ENCODE results near the gene ENO1.
A peak's percentile ranks its signal among the peaks of the same experiment; 100 is the strongest.

ENO1 gene

DNA sequence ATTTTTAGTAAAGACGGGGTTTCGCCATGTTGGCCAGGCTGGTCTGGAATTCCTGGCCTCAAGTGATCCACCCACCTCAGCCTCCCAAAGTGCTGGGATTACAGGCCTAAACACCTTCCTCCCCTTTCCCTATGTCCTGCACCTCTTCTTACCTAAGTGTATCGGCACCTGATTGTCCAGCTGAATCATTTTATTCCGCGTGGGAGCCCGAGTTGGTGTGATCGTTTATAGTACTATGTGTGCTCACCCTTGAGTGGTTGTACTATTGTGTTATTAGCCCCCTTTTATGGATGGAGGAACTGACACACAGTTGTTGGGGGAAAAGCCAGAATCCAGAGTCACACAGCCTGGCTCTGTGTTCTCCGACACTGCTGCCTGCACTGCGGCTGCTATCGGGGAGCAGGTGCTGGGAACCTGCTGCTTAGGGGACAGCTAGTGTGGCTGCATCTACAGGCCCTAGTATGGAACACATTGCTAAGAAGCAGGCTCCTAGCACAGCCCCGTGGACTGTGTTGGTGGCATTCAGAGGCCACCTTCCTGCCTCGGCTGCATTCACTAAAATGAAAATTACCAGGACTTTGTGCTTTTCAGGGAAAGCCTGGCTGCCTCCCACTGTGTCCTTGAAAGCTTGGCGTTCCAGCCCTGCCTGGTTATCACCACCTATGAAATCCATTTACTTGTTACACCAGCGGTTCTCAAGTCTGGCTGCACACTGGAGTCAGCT is 21.6 kb downstream of the ENO1 start:
- Histone ChIP-seq H3K27me3 (replicated peaks; ENCODE audit: control insufficient read depth, insufficient read depth, low read length) (no peaks in the 10 kb centered on the region), H3K36me3 (ENCODE audit: control insufficient read depth, insufficient read depth, low read length, severe bottlenecking) (peaks cover 43% of the 10 kb centered on the region), H3K4me3 (ENCODE audit: low read length) (no peak overlapping the region), H3K9ac (ENCODE audit: low read length) (no peak overlapping the region), H3K9me3 (ENCODE audit: control insufficient read depth, low read length) (no peaks in the 10 kb centered on the region), H3K4me1 (ENCODE audit: control insufficient read depth, insufficient read depth, low read length) (peaks cover 41% of the 10 kb centered on the region)
- DNase-seq (ENCODE audit: low read depth) = no peak

DNA sequence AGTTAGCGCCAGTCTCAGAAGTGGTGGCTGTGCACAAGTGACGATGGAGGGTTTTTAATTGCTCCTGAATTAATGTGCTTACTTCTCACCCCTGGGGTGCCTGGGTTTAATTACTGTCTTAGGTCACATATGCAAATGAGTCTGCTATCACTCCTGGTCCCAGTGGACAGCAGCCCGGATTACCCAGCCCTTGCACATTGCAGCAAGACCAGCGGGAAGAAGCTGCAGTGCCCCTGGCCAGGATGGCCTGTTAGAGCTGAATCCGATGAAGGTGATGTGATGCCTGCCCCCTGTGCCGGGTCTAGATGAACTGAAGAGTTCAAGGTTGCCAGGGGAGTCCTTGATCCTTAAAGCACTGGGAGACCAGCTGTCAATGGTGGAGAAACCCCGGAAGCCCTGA is 24.2 kb downstream of the ENO1 start:
- H3K36me3 ChIP-seq (ENCODE audit: control insufficient read depth, insufficient read depth, low read length, severe bottlenecking) = peaks cover 19% of the 10 kb centered on the region
- no peaks in the 10 kb centered on the region for H3K27me3 ChIP-seq (replicated peaks; ENCODE audit: control insufficient read depth, insufficient read depth, low read length)
- no peaks in the 10 kb centered on the region for H3K9me3 ChIP-seq (ENCODE audit: control insufficient read depth, low read length)
- H3K9ac ChIP-seq (ENCODE audit: low read length) = no peak overlapping the region
- DNase-seq (ENCODE audit: low read depth) = no peak
- H3K4me3 ChIP-seq (ENCODE audit: low read length) = no peak overlapping the region
- peaks cover 23% of the 10 kb centered on the region for H3K4me1 ChIP-seq (ENCODE audit: control insufficient read depth, insufficient read depth, low read length)

DNA sequence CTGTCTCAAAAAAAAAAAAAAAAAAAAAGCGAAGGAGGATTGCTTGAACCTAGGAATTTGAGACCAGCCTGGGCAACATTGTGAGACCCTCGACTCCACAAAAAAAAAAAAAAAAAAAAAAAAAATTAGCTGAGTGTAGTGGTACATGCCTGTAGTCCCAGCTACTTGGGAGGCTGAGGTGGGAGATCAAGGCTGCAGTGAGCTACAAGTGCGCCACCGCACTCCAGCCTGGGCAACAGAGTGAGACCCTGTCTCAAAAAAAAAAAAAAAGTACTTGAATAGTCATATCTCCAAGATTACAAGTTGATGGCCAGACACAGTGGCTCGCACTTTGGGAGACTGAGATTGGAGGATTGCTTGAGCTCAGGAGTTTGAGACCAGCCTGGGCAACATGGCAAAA is 27.4 kb downstream of the ENO1 start:
- no peak overlapping the region for H3K9ac ChIP-seq (ENCODE audit: low read length)
- no peaks in the 10 kb centered on the region for H3K9me3 ChIP-seq (ENCODE audit: control insufficient read depth, low read length)
- DNase-seq (ENCODE audit: low read depth) = no peak
- H3K27me3 ChIP-seq (replicated peaks; ENCODE audit: control insufficient read depth, insufficient read depth, low read length) = peaks cover 3% of the 10 kb centered on the region
- H3K4me3 ChIP-seq (ENCODE audit: low read length) = no peak overlapping the region
- peaks cover 13% of the 10 kb centered on the region for H3K4me1 ChIP-seq (ENCODE audit: control insufficient read depth, insufficient read depth, low read length)
- H3K36me3 ChIP-seq (ENCODE audit: control insufficient read depth, insufficient read depth, low read length, severe bottlenecking) = no peaks in the 10 kb centered on the region

DNA sequence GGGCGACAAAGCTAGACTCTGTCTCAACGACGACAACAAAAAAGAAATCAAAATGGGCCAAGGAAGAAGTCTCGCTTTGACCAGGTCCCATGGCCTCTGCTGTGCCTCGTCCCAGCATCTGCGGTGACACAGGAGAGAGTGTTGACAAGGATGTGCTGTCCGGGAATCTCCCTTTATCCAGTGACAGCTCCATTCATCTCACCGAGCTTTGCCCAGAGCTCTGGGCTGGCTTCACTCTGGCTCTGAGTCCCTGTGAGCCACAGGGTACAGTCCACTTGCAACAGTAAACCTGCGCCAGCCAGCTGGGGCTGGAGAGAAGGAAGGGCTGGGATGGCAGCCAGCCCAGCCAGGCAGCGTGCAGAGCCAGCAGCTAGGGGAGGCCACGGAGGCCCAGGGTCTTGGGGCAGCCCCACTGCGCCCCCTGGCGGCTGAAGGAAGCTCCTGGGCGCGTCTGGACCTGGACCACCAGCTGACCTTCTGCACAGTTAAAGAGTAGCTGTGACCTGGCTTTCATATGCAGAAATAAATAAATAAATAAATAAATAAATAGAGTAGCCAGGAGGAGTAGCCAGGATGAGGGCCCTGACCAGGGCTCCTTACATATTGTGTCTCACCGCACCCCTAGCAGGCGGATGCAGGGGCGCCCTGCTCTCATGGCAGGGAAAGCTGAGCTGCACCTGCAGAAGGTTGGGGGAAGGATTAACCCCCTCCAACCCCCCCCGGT is 29.7 kb downstream of the ENO1 start:
- H3K9ac ChIP-seq (ENCODE audit: low read length) = peak overlapping the region; percentile 17
- peaks cover 4% of the 10 kb centered on the region for H3K9me3 ChIP-seq (ENCODE audit: control insufficient read depth, low read length)
- H3K27me3 ChIP-seq (replicated peaks; ENCODE audit: control insufficient read depth, insufficient read depth, low read length) = peaks cover 17% of the 10 kb centered on the region
- peak; percentile 96 for DNase-seq (ENCODE audit: low read depth)
- H3K36me3 ChIP-seq (ENCODE audit: control insufficient read depth, insufficient read depth, low read length, severe bottlenecking) = no peaks in the 10 kb centered on the region
- H3K4me3 ChIP-seq (ENCODE audit: low read length) = no peak overlapping the region
- peaks cover 7% of the 10 kb centered on the region for H3K4me1 ChIP-seq (ENCODE audit: control insufficient read depth, insufficient read depth, low read length)

DNA sequence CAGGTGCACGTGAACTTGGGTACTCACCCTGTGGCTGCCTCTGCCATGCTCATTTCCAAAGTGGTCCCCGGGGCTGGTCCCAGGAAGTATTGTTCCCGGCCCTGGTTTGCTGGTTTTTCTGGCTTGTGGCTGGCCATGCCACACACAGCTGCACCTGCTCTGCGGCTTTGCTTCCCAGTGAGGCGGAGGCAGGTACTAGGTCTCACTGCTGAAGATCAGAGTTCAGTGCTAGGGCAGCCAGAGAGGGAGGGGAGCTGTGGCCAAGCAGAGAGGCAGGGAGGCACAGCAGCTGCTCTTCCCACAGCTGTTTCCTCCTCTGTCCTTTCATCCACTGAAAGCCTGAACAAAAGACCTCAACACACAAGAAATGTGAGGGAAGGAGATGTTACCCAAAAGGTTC is 30.5 kb downstream of the ENO1 start:
- Histone ChIP-seq H3K4me1 (ENCODE audit: control insufficient read depth, insufficient read depth, low read length) (peaks cover 7% of the 10 kb centered on the region), H3K36me3 (ENCODE audit: control insufficient read depth, insufficient read depth, low read length, severe bottlenecking) (no peaks in the 10 kb centered on the region), H3K4me3 (ENCODE audit: low read length) (no peak overlapping the region), H3K9me3 (ENCODE audit: control insufficient read depth, low read length) (peaks cover 11% of the 10 kb centered on the region), H3K9ac (ENCODE audit: low read length) (no peak overlapping the region), H3K27me3 (replicated peaks; ENCODE audit: control insufficient read depth, insufficient read depth, low read length) (peaks cover 20% of the 10 kb centered on the region)
- no peak for DNase-seq (ENCODE audit: low read depth)

DNA sequence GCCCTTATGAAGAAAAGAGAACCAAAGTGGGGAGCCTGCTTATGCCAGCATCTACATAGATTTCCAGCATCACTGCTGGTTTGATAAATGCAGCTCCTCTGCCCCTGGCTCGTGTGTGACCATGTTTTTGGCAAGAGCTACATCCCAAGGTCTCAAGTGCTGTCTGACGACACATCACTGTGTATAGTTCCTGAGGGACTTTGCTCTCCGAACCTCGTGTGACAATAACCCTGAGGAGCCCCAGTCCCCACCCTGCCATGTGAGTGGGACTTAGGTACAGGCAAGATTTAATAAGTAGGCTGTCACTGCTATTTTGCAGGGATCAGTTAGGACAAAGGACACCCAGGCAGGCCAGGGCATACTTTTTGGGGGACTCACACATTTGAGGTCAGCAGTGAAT is 32.2 kb downstream of the ENO1 start:
- peaks cover 18% of the 10 kb centered on the region for H3K9me3 ChIP-seq (ENCODE audit: control insufficient read depth, low read length)
- no peak overlapping the region for H3K4me3 ChIP-seq (ENCODE audit: low read length)
- no peak for DNase-seq (ENCODE audit: low read depth)
- no peak overlapping the region for H3K9ac ChIP-seq (ENCODE audit: low read length)
- peaks cover 7% of the 10 kb centered on the region for H3K4me1 ChIP-seq (ENCODE audit: control insufficient read depth, insufficient read depth, low read length)
- peaks cover 20% of the 10 kb centered on the region for H3K27me3 ChIP-seq (replicated peaks; ENCODE audit: control insufficient read depth, insufficient read depth, low read length)
- H3K36me3 ChIP-seq (ENCODE audit: control insufficient read depth, insufficient read depth, low read length, severe bottlenecking) = no peaks in the 10 kb centered on the region

DNA sequence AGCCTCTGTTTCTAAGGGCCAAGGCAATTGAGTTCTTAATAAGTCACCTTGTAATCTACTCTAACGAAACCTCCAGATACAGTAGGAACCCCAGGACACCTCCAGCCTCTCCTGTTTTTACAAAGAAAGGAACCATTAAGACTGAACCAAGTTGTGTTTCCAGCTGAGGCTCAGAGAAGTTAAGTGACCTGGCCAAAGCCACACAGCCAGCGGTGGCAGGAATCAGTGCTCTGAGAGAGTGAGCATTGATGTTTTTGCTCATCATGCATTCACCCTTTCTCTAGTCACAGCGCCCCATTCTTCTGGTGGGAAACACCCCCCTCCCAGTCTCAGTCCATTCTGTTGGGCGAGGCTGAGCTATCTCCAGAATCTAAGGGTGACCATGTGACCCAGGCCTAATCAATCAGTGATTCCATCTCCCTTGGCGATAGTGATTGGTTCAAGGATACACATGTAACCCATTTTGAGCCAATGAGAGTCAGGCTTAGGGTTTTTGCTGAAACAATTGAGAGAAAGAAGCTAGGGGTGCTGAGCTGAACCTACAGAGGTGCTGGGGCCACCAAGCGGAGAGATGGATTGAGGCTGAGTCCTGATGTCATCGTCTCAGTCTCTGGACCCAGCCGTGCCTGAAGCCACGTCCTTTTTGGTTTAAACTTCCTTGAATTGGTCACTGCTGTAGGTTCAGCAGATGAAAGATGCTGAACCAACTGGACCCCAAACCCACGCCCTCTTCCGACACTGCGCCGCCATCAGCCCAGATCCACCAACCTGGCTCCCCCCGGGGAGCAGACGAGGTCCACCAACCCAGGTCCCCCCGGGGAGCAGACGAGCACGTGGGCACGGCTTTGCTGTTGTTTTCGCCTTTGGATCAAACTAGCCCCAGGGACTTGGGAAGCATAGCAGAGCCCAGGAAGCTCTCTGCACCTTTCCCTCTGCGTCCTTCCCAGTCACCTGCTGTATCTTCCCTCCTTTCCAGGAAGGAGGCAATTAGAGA is 33.1 kb downstream of the ENO1 start:
- H3K27me3 ChIP-seq (replicated peaks; ENCODE audit: control insufficient read depth, insufficient read depth, low read length) = peaks cover 20% of the 10 kb centered on the region
- H3K36me3 ChIP-seq (ENCODE audit: control insufficient read depth, insufficient read depth, low read length, severe bottlenecking) = no peaks in the 10 kb centered on the region
- H3K4me3 ChIP-seq (ENCODE audit: low read length) = no peak overlapping the region
- H3K4me1 ChIP-seq (ENCODE audit: control insufficient read depth, insufficient read depth, low read length) = peaks cover 7% of the 10 kb centered on the region
- DNase-seq (ENCODE audit: low read depth) = no peak
- H3K9ac ChIP-seq (ENCODE audit: low read length) = no peak overlapping the region
- peaks cover 18% of the 10 kb centered on the region for H3K9me3 ChIP-seq (ENCODE audit: control insufficient read depth, low read length)

DNA sequence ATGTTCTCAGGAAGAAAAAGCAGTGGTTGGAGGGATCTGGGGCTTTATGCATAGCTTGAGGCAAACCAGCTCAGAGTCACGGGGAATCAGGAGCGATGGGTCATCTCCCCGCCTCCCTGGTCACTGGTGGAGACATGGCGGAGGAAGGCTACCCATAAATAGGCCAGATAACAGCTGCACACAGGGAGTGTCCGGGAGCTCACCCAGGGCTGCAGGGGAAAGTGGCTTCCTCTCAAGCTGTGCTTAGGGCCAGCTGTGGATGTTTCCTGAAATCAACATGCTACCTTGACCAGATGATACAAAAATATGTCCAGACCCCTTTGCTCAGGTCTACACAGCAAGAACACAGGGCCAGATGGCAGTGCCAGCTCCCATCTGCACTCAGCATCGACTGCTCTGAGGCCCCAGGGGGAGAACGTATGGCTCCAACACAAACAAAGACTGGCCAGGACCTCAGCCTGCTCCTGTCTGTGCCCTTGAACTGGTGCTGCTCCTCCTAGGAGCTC is 33.9 kb downstream of the ENO1 start:
- H3K4me1 ChIP-seq (ENCODE audit: control insufficient read depth, insufficient read depth, low read length) = peaks cover 7% of the 10 kb centered on the region
- no peak for DNase-seq (ENCODE audit: low read depth)
- H3K27me3 ChIP-seq (replicated peaks; ENCODE audit: control insufficient read depth, insufficient read depth, low read length) = peaks cover 20% of the 10 kb centered on the region
- H3K36me3 ChIP-seq (ENCODE audit: control insufficient read depth, insufficient read depth, low read length, severe bottlenecking) = no peaks in the 10 kb centered on the region
- H3K9me3 ChIP-seq (ENCODE audit: control insufficient read depth, low read length) = peaks cover 18% of the 10 kb centered on the region
- no peak overlapping the region for H3K9ac ChIP-seq (ENCODE audit: low read length)
- H3K4me3 ChIP-seq (ENCODE audit: low read length) = no peak overlapping the region

DNA sequence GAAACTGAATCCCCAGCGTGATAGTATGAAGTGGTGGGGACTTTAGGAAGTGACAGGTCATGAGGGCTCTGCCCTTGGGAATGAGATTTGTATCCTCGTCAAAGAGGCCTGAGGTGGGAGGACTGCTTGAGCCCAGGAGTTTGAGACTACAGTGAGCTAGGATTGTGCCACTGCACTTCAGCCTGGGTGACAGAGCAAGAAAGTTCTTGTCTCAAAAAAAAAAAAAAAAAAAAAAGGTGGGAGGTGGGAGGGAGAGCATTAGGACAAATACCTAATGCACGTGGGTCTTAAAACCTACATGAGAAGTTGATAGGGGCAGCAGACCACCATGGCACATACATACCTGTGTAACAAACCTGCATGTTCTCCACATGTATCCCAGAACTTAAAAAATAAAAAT is 37.1 kb downstream of the ENO1 start:
- H3K9ac ChIP-seq (ENCODE audit: low read length) = no peak overlapping the region
- no peak for DNase-seq (ENCODE audit: low read depth)
- no peaks in the 10 kb centered on the region for H3K4me1 ChIP-seq (ENCODE audit: control insufficient read depth, insufficient read depth, low read length)
- H3K9me3 ChIP-seq (ENCODE audit: control insufficient read depth, low read length) = peaks cover 18% of the 10 kb centered on the region
- peaks cover 20% of the 10 kb centered on the region for H3K27me3 ChIP-seq (replicated peaks; ENCODE audit: control insufficient read depth, insufficient read depth, low read length)
- H3K36me3 ChIP-seq (ENCODE audit: control insufficient read depth, insufficient read depth, low read length, severe bottlenecking) = no peaks in the 10 kb centered on the region
- H3K4me3 ChIP-seq (ENCODE audit: low read length) = no peak overlapping the region

DNA sequence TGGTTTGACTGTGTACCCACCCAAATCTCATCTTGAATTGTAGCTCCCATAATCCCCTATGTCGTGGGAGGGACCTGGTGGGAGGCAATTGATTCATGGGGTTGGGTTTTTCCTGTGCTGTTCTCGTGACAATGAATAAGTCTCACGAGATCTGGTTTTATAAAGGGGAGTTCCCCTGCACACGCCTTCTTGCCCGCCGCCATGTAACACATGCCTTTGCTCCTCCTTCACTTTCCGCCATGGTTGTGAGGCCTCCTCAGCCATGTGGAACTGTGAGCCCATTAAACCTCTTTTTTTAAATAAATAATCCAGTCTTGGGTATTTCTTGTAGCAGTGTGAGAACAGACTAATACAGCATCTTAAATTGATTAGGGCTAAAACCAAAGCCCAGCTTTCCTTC is 38.5 kb downstream of the ENO1 start:
- H3K9ac ChIP-seq (ENCODE audit: low read length) = no peak overlapping the region
- DNase-seq (ENCODE audit: low read depth) = no peak
- peaks cover 14% of the 10 kb centered on the region for H3K9me3 ChIP-seq (ENCODE audit: control insufficient read depth, low read length)
- no peaks in the 10 kb centered on the region for H3K4me1 ChIP-seq (ENCODE audit: control insufficient read depth, insufficient read depth, low read length)
- no peak overlapping the region for H3K4me3 ChIP-seq (ENCODE audit: low read length)
- H3K27me3 ChIP-seq (replicated peaks; ENCODE audit: control insufficient read depth, insufficient read depth, low read length) = peaks cover 10% of the 10 kb centered on the region
- H3K36me3 ChIP-seq (ENCODE audit: control insufficient read depth, insufficient read depth, low read length, severe bottlenecking) = no peaks in the 10 kb centered on the region
